Rectal smooth muscle tissue (tissue), 1 donor: Measurements from ENCODE around the gene UQCRH.
"Not testable (repeated sequence)": the region's sequence is repeated elsewhere in the genome, so short reads cannot be mapped to it uniquely, and the experiment has no call there.

Source experiments
- H3K27ac ChIP-seq: one replicate; pipeline ENCODE4 v1.7.0; 2013; ENCODE audit warnings: low read depth, low read length, inconsistent platforms
- H3K27me3 ChIP-seq: one replicate; pipeline ENCODE4 v1.7.0; 2013; ENCODE audit warnings: low read length; ENCODE audit not compliant: control insufficient read depth, insufficient read depth
- H3K36me3 ChIP-seq: one replicate; pipeline ENCODE4 v1.7.0; 2013; ENCODE audit warnings: low read length; ENCODE audit not compliant: control insufficient read depth, insufficient read depth
- H3K4me1 ChIP-seq: one replicate; pipeline ENCODE4 v1.7.0; 2013; ENCODE audit warnings: low read length; ENCODE audit not compliant: control insufficient read depth, insufficient read depth
- H3K4me3 ChIP-seq: one replicate; pipeline ENCODE4 v1.7.0; 2013; ENCODE audit warnings: low read length
- H3K9ac ChIP-seq: one replicate; pipeline ENCODE4 v1.7.0; 2013; ENCODE audit warnings: low read length

Gene UQCRH

DNA sequence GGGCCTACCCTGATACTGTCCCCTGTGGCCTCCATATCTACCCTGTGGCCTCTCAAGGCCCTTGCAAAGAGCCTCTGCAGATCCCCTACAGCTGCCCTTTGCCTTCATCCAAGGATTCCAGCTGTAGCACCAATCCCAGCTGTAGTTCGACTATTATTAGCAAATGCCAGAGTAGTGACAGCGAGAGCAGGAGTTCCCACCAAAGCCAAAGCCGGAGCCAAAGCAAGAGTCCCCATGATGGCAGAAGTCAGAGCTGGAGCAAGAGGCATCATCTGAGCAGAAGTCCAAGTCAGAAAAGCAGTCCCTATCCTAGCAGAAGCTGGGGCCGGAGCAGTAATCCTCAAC, 39.8 kb downstream of the UQCRH start:
- H3K4me1 ChIP-seq: no peaks in the 10 kb centered on the region
- H3K9ac ChIP-seq: no peak overlapping the region
- H3K4me3 ChIP-seq: no peak overlapping the region
- H3K27ac ChIP-seq: no peak overlapping the region
- peaks cover 17% of the 10 kb centered on the region for H3K36me3 ChIP-seq
- H3K27me3 ChIP-seq: no peaks in the 10 kb centered on the region

DNA sequence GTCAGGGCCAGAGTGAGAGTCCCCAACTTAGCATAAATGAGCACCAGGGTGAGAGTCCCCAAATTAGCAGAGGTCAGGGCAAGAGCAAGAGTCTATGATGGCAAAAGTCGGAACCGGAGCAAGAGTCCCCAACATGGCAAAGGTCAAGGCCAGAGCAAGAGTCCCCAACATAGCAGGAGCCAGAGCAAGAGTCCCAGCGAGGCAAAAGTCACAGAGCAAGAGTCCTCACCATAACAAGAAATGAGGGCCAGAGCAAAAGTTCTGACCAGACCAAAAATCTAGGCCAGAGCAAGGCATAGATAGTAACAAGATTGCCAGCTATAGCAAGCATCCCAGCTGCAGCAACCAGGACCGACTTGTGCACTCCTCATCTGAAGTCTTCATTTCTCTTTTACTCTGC, 40.2 kb downstream of the UQCRH start:
- H3K27me3 ChIP-seq: no peaks in the 10 kb centered on the region
- H3K36me3 ChIP-seq: peaks cover 17% of the 10 kb centered on the region
- H3K27ac ChIP-seq: no peak overlapping the region
- H3K4me3 ChIP-seq: no peak overlapping the region
- no peaks in the 10 kb centered on the region for H3K4me1 ChIP-seq
- no peak overlapping the region for H3K9ac ChIP-seq

DNA sequence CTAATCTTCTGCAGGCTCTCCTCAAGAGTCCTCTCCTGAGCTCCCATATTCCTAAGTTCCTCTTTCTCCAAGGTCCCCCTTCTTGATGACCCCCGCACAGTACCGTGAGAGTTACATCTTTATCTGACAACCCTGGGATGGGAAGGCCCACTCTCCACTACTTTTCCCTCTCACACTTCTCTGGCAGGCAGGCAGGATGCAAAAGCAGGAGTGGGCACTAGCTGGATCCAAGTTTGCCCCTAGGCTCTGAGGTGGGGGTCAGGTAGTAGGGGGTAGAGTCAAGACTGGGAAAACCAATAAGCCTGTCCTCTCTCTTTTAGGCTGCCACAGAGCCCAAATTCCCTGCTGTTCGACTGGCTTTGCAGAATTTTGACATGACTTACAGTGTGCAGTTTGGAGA, 41.0 kb downstream of the UQCRH start:
- H3K4me1 ChIP-seq: no peaks in the 10 kb centered on the region
- H3K9ac ChIP-seq: no peak overlapping the region
- no peaks in the 10 kb centered on the region for H3K27me3 ChIP-seq
- peaks cover 19% of the 10 kb centered on the region for H3K36me3 ChIP-seq
- H3K4me3 ChIP-seq: no peak overlapping the region
- no peak overlapping the region for H3K27ac ChIP-seq

DNA sequence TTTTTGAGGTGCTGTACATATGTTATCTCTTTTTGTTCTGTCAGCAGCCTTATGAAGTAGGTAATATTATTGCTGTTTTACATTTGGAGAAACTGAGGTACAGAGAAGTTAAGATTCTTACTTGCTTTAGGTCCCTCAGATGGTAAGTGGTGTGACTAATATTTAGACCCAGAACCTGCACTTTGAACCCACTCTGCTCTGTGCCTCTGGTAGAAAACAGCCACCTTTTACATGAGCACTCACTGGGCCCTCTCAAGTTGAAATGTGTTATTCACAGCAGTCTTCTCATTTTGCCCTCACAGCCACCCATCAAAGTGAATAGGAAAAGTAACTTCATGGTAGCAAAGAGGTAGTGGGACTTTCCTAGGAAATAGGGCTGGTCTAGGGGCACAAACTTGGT, 41.8 kb downstream of the UQCRH start:
- peaks cover 22% of the 10 kb centered on the region for H3K36me3 ChIP-seq
- H3K4me1 ChIP-seq: no peaks in the 10 kb centered on the region
- H3K27ac ChIP-seq: no peak overlapping the region
- no peaks in the 10 kb centered on the region for H3K27me3 ChIP-seq
- H3K9ac ChIP-seq: no peak overlapping the region
- H3K4me3 ChIP-seq: no peak overlapping the region

DNA sequence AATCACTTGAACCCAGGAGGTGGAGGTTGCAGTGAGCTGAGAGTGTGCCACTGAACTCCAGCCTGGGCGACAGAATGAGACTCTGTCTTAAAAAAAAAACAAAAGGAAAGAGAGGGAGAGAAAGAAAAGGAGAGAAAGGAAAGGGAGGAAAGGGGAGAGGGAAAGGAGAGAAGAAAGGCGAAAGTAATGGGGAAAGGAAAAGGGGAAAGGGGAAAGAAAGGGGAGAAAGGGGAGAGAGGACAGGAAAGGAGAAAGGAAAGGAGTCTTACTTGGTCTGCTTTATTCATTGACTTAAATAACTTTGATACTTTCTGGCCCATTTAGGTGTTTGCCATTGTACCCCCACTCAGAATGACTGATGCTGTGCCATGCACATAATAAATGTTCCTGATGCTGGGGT, 48.9 kb downstream of the UQCRH start:
- peaks cover 24% of the 10 kb centered on the region for H3K36me3 ChIP-seq

DNA sequence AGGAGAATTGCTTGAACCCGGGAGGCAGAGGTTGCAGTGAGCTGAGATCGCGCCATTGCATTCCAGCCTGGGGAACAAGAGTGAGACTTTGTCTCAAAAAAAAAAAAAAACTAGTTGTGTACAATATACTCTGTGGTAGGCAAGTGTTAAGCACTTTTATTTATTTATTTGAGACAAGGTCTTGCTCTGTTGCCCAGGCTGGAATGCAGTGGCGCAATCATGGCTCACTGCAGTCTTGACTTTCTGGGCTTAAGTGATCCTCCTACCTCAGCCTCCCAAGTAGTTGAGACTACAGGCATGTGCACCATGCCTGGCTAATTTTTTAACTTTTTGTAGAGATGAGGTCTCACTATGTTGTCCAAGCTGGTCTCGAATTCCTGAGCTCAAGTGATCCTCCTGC, 52.4 kb downstream of the UQCRH start:
- peaks cover 16% of the 10 kb centered on the region for H3K36me3 ChIP-seq
- H3K27ac ChIP-seq: not testable (repeated sequence)

More for the DNA sequence above, 48.9 kb downstream of the UQCRH start:
- Histone ChIP-seq H3K4me1 (no peaks in the 10 kb centered on the region), H3K27ac (no peak overlapping the region), H3K9ac (no peak overlapping the region), H3K27me3 (no peaks in the 10 kb centered on the region), H3K4me3 (no peak overlapping the region)

DNA sequence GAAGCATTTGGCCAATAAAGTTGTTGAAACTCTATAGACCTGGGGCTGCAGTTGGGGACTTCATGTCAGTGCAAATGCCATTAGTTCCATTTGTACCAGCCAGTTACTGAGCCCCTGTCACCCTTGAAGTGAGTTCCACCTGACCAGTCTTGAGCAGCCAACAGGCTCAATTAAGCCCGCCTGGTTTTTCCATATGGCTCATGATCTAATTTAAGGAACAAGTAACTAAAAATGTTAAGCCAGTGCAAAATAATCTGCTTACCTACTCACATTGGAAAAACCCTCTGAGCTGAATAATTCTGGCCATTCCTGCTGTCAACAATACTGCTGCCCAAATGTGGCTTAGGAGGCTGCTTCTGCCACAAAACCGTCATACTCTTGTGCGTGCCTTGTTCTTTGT, 58.7 kb downstream of the UQCRH start:
- Histone ChIP-seq H3K9ac (no peak overlapping the region), H3K4me1 (no peaks in the 10 kb centered on the region), H3K36me3 (peaks cover 23% of the 10 kb centered on the region), H3K4me3 (no peak overlapping the region), H3K27ac (no peak overlapping the region), H3K27me3 (no peaks in the 10 kb centered on the region)

More for the DNA sequence above, 52.4 kb downstream of the UQCRH start:
- H3K4me1 ChIP-seq, H3K4me3 ChIP-seq, H3K9ac ChIP-seq, H3K27me3 ChIP-seq: not testable (repeated sequence)

DNA sequence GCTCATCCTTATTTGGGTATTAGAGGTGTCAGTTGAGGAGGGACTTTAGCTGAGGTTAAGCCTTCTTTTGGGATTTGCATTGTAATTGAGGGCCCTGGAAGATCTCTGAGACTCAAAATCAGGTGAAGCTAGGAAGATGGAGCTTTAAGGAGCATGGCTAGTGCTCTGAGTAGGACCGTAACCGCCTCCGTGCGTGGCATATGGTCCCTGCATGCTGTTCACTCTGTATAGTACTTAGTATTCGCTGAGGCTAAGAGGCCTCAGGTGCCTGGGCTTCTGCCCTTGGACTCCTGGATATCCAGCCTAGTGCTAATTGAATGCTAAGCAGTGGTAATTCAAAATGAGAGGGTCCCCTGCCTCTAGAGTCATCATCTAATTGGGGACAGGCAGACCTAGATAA, 59.6 kb downstream of the UQCRH start:
- no peak overlapping the region for H3K9ac ChIP-seq
- H3K27ac ChIP-seq: no peak overlapping the region
- no peaks in the 10 kb centered on the region for H3K27me3 ChIP-seq
- no peaks in the 10 kb centered on the region for H3K4me1 ChIP-seq
- peaks cover 25% of the 10 kb centered on the region for H3K36me3 ChIP-seq
- H3K4me3 ChIP-seq: no peak overlapping the region

DNA sequence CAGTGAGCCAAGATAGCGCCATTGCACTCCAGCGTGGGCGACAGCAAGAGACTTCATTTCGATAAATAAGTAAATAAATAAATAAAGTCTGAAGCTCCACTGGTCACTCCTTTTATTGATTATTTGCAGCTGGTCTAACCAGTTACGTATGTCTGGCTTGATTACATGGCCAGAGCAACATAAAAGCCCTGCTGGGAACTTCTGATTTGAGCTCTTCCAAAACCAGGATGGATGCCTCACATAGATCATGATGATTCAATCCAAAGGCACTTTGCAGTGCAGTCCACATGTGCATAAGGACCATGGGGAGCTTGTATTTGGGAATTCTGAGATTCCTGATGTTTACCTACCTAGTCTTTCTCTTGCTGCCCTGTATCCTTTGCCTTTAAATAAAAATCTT, 61.1 kb downstream of the UQCRH start:
- Histone ChIP-seq H3K4me3 (no peak overlapping the region), H3K27ac (no peak overlapping the region), H3K27me3 (no peaks in the 10 kb centered on the region), H3K36me3 (peaks cover 33% of the 10 kb centered on the region), H3K4me1 (no peaks in the 10 kb centered on the region), H3K9ac (no peak overlapping the region)

DNA sequence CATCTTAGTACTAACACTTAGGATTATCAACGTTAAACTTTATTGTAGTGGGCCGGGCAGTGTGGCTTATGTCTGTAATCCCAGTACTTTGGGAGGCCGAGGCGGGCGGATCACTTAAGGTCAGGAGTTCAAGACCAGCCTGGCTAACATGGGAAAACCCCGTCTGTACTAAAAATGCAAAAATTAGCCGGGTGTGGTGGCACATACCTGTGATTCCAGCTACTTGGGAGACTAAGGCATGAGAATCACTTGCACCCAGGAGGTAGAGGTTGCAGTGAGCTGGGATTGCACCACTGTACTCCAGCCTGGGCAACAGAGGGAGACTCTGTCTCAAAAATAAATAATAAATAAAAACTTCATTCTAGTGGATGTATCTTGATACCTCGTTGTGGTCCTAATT, 62.3 kb downstream of the UQCRH start:
- not testable (repeated sequence) for H3K27ac ChIP-seq, H3K27me3 ChIP-seq, H3K9ac ChIP-seq, H3K4me1 ChIP-seq, H3K4me3 ChIP-seq
- peaks cover 33% of the 10 kb centered on the region for H3K36me3 ChIP-seq
